ENCODE data around the gene KPNA6.
"Not testable (repeated sequence)": the region's sequence is repeated elsewhere in the genome, so short reads cannot be mapped to it uniquely, and the experiment has no call there.

Gene KPNA6

DNA sequence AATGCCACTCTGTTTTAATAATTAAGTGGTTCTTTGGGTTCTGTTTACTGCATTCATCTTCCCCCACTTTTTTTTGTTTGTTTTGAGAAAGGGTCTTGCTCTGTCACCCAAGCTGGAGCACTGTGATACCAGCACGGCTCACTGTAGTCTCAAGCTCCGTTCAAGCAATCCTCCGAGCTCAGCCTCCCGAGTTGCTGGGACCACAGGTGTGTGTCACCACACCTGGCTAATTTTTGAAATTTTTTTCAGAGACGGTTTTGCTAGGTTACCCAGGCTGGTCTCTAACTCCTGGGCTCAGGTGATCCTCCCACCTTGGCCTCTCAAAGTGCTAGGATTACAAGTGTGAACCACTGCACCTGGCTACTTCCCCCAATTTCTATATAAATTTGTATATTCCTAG lies 29.3 kb downstream of the KPNA6 start:
- Mint-ChIP-seq H3K4me3 (no peak overlapping the region), H3K36me3 (ENCODE audit: insufficient read depth) (peaks cover 37% of the 10 kb centered on the region), H3K27ac (peak overlapping the region; percentile 56 to 60), H3K27me3 (no peaks in the 10 kb centered on the region), H3K9me3 (no peaks in the 10 kb centered on the region), H3K4me1 (ENCODE audit: low read depth in 2 of 2) (peaks cover 28 to 57% of the 10 kb centered on the region in 2 donors)
- DNase-seq (no peak), ATAC-seq (replicated peaks) (no peak)

DNA sequence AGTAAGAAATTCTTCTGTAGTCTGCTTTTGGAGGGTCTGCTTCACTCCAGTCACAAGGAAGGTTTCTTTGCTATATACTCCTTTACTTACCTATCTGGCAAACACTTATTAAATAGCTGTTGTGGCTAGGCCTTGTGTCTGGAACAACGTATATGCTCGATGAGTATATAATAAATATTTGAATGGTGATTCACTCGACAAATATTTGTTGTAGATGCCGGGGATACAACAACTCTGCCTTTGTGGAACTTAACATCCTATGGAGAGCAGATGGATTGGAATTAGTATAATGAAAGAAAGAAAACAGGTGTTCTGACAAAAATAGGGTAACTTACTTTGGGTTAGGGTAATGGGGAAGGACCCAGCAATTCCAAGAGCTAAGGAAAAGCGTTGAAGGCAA lies 31.1 kb downstream of the KPNA6 start:
- H3K9me3 Mint-ChIP-seq, result no peaks in the 10 kb centered on the region
- ATAC-seq (replicated peaks), result no peak
- DNase-seq, result no peak
- H3K36me3 Mint-ChIP-seq (ENCODE audit: insufficient read depth), result peaks cover 28% of the 10 kb centered on the region
- H3K27ac Mint-ChIP-seq, result peak overlapping the region in 1 of 2 donors; percentile 66
- H3K27me3 Mint-ChIP-seq, result no peaks in the 10 kb centered on the region
- no peak overlapping the region for H3K4me3 Mint-ChIP-seq
- H3K4me1 Mint-ChIP-seq (ENCODE audit: low read depth in 2 of 2), result peaks cover 30 to 63% of the 10 kb centered on the region in 2 donors

DNA sequence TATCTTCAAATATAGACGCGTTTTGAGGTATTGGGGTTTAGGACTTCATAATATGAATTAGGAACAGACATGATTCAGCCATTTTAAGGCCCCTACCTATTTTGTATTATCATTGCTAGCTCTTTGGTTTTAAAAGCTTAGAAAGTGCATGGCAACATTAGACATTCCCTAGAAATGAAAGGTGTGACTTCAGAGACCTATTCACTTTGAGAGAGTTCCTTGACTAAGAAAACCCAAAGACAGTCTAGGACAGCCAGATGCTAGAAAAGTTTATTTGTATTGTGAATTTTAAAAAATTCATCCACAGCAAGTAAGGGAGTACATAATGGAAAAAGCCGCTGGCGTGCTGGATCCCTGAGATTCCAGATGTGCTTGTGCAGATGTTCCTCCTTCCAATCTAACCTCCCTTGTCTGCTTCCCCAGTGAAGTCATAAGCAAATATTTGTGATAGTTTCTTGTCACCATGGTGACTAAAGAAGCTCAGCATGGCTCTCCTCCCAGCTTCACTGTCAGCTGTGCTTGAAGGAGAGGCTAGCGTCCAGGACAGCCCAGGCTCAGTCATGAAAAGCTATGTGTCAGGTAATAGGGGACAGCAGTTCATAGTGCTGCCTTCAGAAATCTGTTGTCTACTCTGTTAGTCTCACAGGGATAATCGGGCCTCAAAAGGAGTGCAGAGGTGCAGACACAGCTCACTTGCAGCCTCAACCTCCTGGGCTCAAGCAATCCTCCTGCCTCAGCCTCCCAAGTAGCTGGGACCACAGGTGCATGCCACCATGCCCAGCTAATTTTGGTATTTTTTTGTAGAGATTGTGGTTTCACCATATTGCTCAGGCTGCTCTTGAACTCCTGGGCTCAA lies 34.8 kb downstream of the KPNA6 start:
- no peaks in the 10 kb centered on the region for H3K9me3 Mint-ChIP-seq
- no peaks in the 10 kb centered on the region for H3K27me3 Mint-ChIP-seq
- H3K4me3 Mint-ChIP-seq, result no peak overlapping the region
- ATAC-seq (replicated peaks) (no peak), DNase-seq (no peak)
- H3K4me1 Mint-ChIP-seq (ENCODE audit: low read depth in 2 of 2), result peaks cover 32 to 71% of the 10 kb centered on the region in 2 donors
- H3K27ac Mint-ChIP-seq, result peak overlapping the region; percentile 32 to 69
- H3K36me3 Mint-ChIP-seq (ENCODE audit: insufficient read depth), result peaks cover 16% of the 10 kb centered on the region

DNA sequence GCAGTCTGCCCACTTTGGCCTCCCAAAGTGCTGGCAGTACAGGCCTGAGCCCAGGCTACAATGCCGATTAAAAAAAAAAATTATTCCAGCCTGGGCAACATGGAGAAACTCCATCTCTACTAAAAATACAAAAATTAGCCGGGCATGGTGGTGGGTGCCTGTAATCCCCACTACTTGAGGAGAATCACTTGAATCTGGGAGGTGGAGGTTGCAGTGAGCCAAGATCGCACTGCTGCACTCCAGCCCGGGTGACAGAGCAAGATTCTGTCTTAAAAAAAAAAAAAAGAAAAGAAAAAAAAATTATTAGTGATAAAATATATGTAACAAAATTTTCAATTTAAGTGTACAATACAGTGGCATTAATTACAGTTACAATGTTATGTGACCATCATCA lies 35.4 kb downstream of the KPNA6 start:
- DNase-seq; H3K27me3 Mint-ChIP-seq; ATAC-seq (replicated peaks); H3K9me3 Mint-ChIP-seq; H3K4me3 Mint-ChIP-seq: not testable (repeated sequence)
- peak overlapping the region; percentile 32 to 69 for H3K27ac Mint-ChIP-seq
- peaks cover 12% of the 10 kb centered on the region for H3K36me3 Mint-ChIP-seq (ENCODE audit: insufficient read depth)
- peaks cover 29 to 65% of the 10 kb centered on the region in 2 donors for H3K4me1 Mint-ChIP-seq (ENCODE audit: low read depth in 2 of 2)

DNA sequence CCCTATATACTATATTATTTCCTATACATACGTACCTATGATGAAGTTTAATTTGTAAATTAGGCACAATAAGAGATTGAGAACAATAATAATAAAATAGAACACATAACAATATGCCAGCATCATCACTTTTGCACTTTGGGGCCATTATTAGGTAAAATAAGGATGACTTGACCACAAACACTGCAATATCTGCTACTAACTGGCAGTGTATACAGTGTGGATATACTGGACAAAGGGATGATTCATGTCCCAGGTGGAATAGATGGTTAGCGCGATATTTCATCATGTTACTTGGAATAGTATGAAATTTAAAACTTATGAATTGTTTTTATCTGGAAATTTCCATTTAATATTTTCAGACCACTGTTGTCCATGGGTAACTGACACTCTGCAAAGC lies 36.2 kb downstream of the KPNA6 start:
- peak overlapping the region in 1 of 2 donors; percentile 27 for H3K4me3 Mint-ChIP-seq
- H3K9me3 Mint-ChIP-seq, result peaks cover 0 to 3% of the 10 kb centered on the region in 2 donors
- H3K27ac Mint-ChIP-seq, result no peak overlapping the region
- no peak for DNase-seq
- no peaks in the 10 kb centered on the region for H3K27me3 Mint-ChIP-seq
- no peak for ATAC-seq (replicated peaks)
- peaks cover 9% of the 10 kb centered on the region for H3K36me3 Mint-ChIP-seq (ENCODE audit: insufficient read depth)
- H3K4me1 Mint-ChIP-seq (ENCODE audit: low read depth in 2 of 2), result peaks cover 25 to 57% of the 10 kb centered on the region in 2 donors

DNA sequence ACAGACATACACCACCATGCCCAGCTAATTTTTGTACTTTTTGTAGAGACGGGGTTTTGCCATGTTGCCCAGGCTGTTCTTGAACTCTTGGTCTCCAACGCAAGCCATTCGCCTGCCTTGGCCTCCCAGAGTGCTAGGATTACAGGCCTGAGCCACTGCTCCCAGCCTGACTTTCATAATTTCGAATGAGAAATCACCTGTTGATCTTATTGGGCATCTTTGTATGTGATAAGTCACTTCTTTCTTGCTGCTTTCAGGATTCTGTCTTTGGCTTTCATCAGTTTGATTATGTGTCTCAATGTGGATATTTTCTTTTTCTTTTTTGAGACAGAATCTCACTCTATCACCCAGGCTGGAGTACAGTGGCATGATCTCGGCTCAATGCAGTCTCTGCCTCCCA lies 39.9 kb downstream of the KPNA6 start:
- not testable (repeated sequence) for DNase-seq; H3K27me3 Mint-ChIP-seq; ATAC-seq (replicated peaks); H3K36me3 Mint-ChIP-seq (ENCODE audit: insufficient read depth); H3K9me3 Mint-ChIP-seq; H3K4me3 Mint-ChIP-seq
- Mint-ChIP-seq H3K27ac (peak overlapping the region in 1 of 2 donors; percentile 15), H3K4me1 (ENCODE audit: low read depth in 2 of 2) (peaks cover 19 to 44% of the 10 kb centered on the region in 2 donors)

DNA sequence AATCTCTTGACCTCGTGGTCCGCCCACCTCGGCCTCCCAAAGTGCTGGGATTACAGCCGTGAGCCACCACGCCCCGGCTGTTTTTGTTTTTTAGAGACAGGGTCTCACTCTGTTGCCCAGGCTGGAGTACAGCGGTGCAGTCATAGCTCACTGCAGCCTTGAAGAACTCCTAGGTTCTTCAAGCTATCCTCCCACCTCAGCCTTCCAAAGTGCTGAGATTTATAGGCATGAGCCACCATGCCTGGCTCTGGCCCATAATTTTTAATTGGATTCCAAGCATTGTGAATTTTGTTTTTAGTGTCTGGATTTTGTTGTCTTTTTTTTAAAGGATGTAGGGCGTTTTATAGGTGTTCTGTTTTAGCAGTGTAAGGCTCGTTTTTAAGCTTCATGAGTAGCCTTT lies 43.0 kb downstream of the KPNA6 start:
- peaks cover 0 to 3% of the 10 kb centered on the region in 2 donors for H3K9me3 Mint-ChIP-seq
- no peaks in the 10 kb centered on the region for H3K27me3 Mint-ChIP-seq
- H3K36me3 Mint-ChIP-seq (ENCODE audit: insufficient read depth), result peaks cover 26% of the 10 kb centered on the region
- ATAC-seq (replicated peaks) (no peak), DNase-seq (no peak)
- peaks cover 9 to 29% of the 10 kb centered on the region in 2 donors for H3K4me1 Mint-ChIP-seq (ENCODE audit: low read depth in 2 of 2)
- H3K27ac Mint-ChIP-seq, result no peak overlapping the region
- H3K4me3 Mint-ChIP-seq, result no peak overlapping the region

DNA sequence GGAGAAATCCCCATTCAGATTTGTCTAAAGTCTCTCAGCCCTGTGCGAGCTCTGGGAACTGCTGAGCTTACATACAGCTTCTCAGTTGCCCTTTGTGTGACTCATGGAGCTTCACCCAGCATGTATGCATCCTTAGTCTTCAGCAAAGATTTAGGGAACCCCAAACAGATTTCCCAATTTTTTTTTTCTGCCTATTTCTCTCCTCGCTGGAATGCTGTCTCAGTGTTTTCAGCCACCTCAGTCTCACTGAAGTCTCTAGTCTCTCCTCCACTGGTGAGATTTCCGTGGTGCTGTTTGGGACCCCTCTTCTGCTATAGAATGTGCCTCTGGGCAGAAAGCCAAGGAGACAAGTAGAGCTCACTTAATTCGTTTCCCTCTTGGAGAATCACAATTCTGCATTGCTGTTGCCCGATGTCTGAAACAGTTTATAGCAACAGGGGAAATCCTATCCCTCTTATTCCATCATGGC lies 43.5 kb downstream of the KPNA6 start:
- H3K9me3 Mint-ChIP-seq, result peaks cover 0 to 3% of the 10 kb centered on the region in 2 donors
- H3K4me1 Mint-ChIP-seq (ENCODE audit: low read depth in 2 of 2), result peaks cover 6 to 24% of the 10 kb centered on the region in 2 donors
- no peak for ATAC-seq (replicated peaks)
- peak overlapping the region in 1 of 2 donors; percentile 18 for H3K4me3 Mint-ChIP-seq
- H3K36me3 Mint-ChIP-seq (ENCODE audit: insufficient read depth), result peaks cover 31% of the 10 kb centered on the region
- H3K27ac Mint-ChIP-seq, result no peak overlapping the region
- DNase-seq, result no peak
- H3K27me3 Mint-ChIP-seq, result no peaks in the 10 kb centered on the region

DNA sequence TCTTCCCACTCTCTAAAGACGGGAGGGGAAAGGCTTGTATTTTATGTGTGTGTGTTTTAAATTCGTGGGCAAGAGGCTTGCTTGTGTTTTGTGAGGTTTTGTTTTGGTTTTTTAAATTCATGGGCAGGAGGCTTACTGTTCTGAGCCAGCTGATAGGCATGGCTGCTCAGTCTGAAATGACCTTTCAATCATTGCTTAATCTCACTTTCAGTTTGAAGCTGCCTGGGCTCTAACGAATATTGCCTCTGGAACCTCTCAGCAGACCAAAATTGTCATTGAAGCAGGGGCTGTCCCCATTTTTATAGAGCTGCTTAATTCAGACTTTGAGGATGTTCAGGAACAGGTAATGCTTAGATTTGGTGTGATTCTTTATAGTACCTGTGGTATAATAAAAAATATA lies 51.3 kb downstream of the KPNA6 start:
- H3K27me3 Mint-ChIP-seq, result no peaks in the 10 kb centered on the region
- DNase-seq, result no peak
- no peak overlapping the region for H3K4me3 Mint-ChIP-seq
- H3K27ac Mint-ChIP-seq, result peak overlapping the region in 1 of 2 donors; percentile 22
- ATAC-seq (replicated peaks), result no peak
- H3K36me3 Mint-ChIP-seq (ENCODE audit: insufficient read depth), result peaks cover 88% of the 10 kb centered on the region
- no peaks in the 10 kb centered on the region for H3K9me3 Mint-ChIP-seq
- H3K4me1 Mint-ChIP-seq (ENCODE audit: low read depth in 2 of 2), result no peaks in the 10 kb centered on the region

DNA sequence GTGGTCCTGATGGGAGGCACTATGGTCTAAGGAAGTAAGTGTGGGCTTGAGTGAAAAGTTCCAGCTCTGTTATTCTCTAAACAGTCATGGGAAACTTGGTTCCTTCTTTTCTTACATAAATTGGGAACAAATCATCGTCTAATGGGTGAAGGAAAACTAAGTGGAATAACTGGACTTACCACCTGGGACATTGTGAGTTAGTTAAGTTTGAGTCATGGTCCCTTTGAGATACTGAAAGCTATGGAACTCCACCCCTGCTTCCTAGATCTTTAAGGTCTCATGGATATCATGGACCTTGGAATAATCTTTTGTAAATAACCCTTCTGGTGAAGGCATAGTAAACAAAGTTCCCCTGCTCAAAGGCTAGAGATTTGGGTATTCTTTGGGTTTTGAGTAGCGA lies 55.5 kb downstream of the KPNA6 start:
- Mint-ChIP-seq H3K27me3 (no peaks in the 10 kb centered on the region), H3K4me3 (no peak overlapping the region), H3K36me3 (ENCODE audit: insufficient read depth) (peaks cover 87% of the 10 kb centered on the region), H3K4me1 (ENCODE audit: low read depth in 2 of 2) (no peaks in the 10 kb centered on the region), H3K9me3 (no peaks in the 10 kb centered on the region), H3K27ac (no peak overlapping the region)
- ATAC-seq (replicated peaks) (no peak), DNase-seq (no peak)

DNA sequence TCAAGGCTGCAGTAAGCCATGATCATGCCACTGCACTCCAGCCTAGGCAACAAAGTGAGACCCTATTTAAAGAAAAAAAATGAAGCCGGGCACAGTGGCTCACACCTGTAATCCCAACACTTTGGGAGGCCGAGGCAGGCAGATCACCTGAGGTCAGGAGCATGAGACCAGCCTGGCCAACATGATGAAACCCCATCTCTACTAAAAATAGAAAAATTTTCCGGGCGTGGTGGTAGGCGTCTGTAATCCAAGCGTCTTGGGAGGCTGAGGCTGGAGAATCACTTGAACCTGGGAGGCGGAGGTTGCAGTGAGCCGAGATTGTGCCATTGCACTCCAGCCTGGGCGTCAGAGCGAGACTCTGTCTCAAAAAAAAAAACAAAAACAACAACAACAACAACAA lies 57.8 kb downstream of the KPNA6 start:
- ATAC-seq (replicated peaks); H3K9me3 Mint-ChIP-seq; H3K4me3 Mint-ChIP-seq; H3K27me3 Mint-ChIP-seq; DNase-seq; H3K4me1 Mint-ChIP-seq (ENCODE audit: low read depth in 2 of 2); H3K27ac Mint-ChIP-seq: not testable (repeated sequence)
- peaks cover 84% of the 10 kb centered on the region for H3K36me3 Mint-ChIP-seq (ENCODE audit: insufficient read depth)

DNA sequence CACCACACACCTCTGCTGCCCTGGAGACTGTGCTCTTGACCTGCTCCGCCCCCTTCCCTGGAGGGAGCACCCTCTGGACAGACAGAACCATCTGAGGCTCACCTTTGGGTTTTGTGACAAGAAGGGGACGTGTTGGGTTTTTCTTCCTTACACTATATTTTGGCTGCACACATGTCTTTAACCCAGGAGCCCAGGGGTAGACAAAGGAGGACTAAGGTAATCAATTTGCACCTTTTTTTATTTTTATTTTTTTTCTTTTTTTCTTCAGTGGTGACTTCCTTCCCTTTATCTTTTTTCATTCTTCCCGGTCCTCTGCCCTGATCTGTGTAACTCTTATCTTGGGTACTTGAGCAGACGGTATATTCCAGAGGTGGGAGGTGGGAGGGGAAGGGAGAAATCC lies 63.1 kb downstream of the KPNA6 start:
- peaks cover 70% of the 10 kb centered on the region for H3K36me3 Mint-ChIP-seq (ENCODE audit: insufficient read depth)
- H3K27ac Mint-ChIP-seq, result peak overlapping the region in 1 of 2 donors; percentile 19
- no peak for ATAC-seq (replicated peaks)
- peaks cover 2 to 5% of the 10 kb centered on the region in 2 donors for H3K4me1 Mint-ChIP-seq (ENCODE audit: low read depth in 2 of 2)
- no peak overlapping the region for H3K4me3 Mint-ChIP-seq
- DNase-seq, result no peak
- no peaks in the 10 kb centered on the region for H3K9me3 Mint-ChIP-seq
- H3K27me3 Mint-ChIP-seq, result no peaks in the 10 kb centered on the region

DNA sequence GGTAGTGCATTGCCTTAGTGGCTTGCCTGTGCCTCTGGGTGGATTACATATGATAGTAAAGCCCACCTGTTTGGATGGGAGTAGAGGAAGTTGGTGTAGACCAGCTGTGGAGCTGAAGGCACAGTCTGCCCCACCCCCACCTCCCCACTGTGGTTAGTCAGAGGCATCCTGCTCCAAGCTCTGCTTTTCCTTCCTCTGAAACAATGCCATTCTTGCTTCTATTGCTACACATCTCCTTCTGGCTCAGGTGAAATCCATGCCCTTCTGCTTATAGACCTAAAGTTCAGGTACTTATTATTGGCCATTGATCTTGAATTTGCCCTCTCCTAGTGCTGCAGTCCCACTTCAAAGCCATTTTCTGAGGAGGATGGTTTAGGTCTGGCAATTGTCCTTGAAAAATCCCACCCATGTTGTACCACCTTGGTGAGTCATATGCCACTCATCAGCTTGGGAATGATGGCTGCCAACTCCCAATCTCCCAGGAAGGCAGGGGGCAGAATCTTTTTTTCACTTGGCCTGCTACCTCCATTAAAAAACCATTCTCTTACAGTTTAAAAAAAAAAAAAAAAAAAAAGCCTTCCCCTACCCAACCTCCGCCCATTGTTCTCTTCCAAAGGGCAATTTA lies 64.9 kb downstream of the KPNA6 start:
- Mint-ChIP-seq H3K27ac (peak overlapping the region in 1 of 2 donors; percentile 64), H3K4me1 (ENCODE audit: low read depth in 2 of 2) (peaks cover 2 to 5% of the 10 kb centered on the region in 2 donors), H3K36me3 (ENCODE audit: insufficient read depth) (peaks cover 52% of the 10 kb centered on the region), H3K27me3 (no peaks in the 10 kb centered on the region), H3K9me3 (no peaks in the 10 kb centered on the region), H3K4me3 (no peak overlapping the region)
- DNase-seq, result no peak
- ATAC-seq (replicated peaks), result no peak
